Measurements from ENCODE around the gene MRPL18.

GRCh38 chr6:159842035-159842434 lies 51.8 kb downstream of the MRPL18 start:
- TF ChIP-seq CTCF (IDR thresholded peaks at IDR 0.05) (peak in 1 of 6 experiments; percentile 14), POLR2A (IDR thresholded peaks at IDR 0.05) (no peak)
